Neural cell (in vitro differentiated cells): ENCODE data around the gene CLIP4.

Source experiments
- CTCF ChIP-seq: fragments of 450-650 bp; IDR thresholded peaks from 2 replicates; pipeline ENCODE4 v1.5.1; 2014; ENCODE audit warnings: antibody characterized with exemption, mild to moderate bottlenecking, moderate library complexity; ENCODE audit not compliant: poor library complexity, severe bottlenecking
- EP300 ChIP-seq: fragments of 450-650 bp; conservative IDR thresholded peaks from 2 replicates; pipeline ENCODE4 v1.6.1; 2014; ENCODE audit warnings: antibody characterized with exemption, mild to moderate bottlenecking, moderate library complexity; ENCODE audit not compliant: poor library complexity, severe bottlenecking
- EZH2 ChIP-seq: fragments of 200-600, 300-800 bp; shearing (Covaris generic), sonication (generic); IDR thresholded peaks from 2 replicates; pipeline ENCODE4 v1.6.1; 2014; ENCODE audit warnings: antibody characterized with exemption, low read length, borderline replicate concordance, mild to moderate bottlenecking; ENCODE audit not compliant: insufficient read depth, poor library complexity, severe bottlenecking
- MXI1 ChIP-seq: fragments of 450-650 bp; conservative IDR thresholded peaks from 2 replicates; pipeline ENCODE4 v1.6.1; 2014; ENCODE audit warnings: antibody characterized with exemption, mild to moderate bottlenecking; ENCODE audit not compliant: poor library complexity, severe bottlenecking
- POLR2AphosphoS5 ChIP-seq: IDR thresholded peaks from 2 replicates; pipeline ENCODE4 v1.6.1; 2012
- RAD21 ChIP-seq: fragments of 450-650 bp; conservative IDR thresholded peaks from 2 replicates; pipeline ENCODE4 v1.6.1; 2014; ENCODE audit warnings: antibody characterized with exemption, mild to moderate bottlenecking, moderate library complexity
- REST ChIP-seq: IDR thresholded peaks from 2 replicates; pipeline ENCODE4 v1.6.1; 2012; ENCODE audit warnings: borderline replicate concordance
- SMC3 ChIP-seq: fragments of 450-650 bp; conservative IDR thresholded peaks from 2 replicates; pipeline ENCODE4 v1.6.1; 2014; ENCODE audit warnings: antibody characterized with exemption, mild to moderate bottlenecking, moderate library complexity; ENCODE audit not compliant: poor library complexity
- TAF1 ChIP-seq: IDR thresholded peaks from 2 replicates; pipeline ENCODE4 v1.6.1; 2012; ENCODE audit warnings: low read depth

GRCh38 chr2:29139152-29139551 is 23.9 kb downstream of the CLIP4 start:
- TF ChIP-seq EZH2 (no peak), RAD21 (no peak), EP300 (no peak), POLR2AphosphoS5 (no peak), REST (no peak), CTCF (no peak), TAF1 (no peak), MXI1 (no peak), SMC3 (no peak)
